ENCODE results near the gene F13B. TPM values are rescaled to one million over a fixed set of nuclear protein-coding genes. Genes with fewer than 3 reads are reported as not detected.
A peak's percentile ranks its signal among the peaks of the same experiment; 100 is the strongest.

Gene F13B
- total and polyA plus RNA-seq, 2 of the 4 experiments (the other 2 are of a cell fraction), result not detected

DNA sequence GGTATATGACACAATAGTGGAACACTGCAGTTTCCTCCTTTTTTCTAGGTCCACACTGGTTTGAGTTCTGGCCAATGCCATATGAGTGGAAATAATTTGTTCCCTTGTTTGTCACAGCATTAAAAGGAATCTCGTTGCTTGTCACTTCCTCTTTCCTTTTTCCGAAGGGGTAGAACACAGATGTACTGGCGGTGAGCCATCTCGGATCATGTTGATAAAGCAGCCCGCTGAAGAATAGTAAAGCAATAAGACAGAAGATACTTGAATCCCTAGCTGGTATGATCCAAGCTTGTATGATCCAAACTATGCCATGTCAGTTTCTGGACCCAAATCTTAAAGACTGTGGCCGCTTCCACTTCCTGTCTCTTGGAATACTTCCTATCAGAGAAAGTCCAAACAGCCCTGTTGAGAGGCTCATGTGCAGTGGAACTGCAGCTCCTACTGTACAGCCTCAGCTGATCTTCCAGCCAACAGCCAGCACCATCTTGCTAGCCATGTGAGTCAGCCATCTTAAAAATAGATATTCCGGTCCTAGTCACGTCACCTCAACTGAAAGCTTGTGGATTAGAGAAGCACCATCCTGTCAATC is 49.4 kb downstream of the F13B start:
- H2AK5ac ChIP-seq (ENCODE audit: low read depth, low read length), result no peak overlapping the region
- no peak overlapping the region for H4K8ac ChIP-seq (ENCODE audit: low read depth in 2 of 2, low read length in 2 of 2)
- H3K14ac ChIP-seq (replicated peaks; ENCODE audit: low read depth, low read length), result no peak overlapping the region
- 100% methylated on average over 3 of the region's 8 CpGs; no CpG with 5 or more reads in 1 of the 2 experiments for WGBS, 2 experiments (ENCODE audit: extremely low coverage in 2 of 2, insufficient read length in 1 of 2)
- ChIA-PET POLR2A (ENCODE audit: unreplicated experiment) (no interaction called here), CTCF (interaction anchor here (0.6 kb wide), 1 partner anchor 26 kb away, joined by 3 read pairs; no protein-coding TSS in a partner anchor)
- no peak overlapping the region for H2AK9ac ChIP-seq (replicated peaks; ENCODE audit: low read depth, low read length, poor library complexity)
- H4K91ac ChIP-seq (ENCODE audit: insufficient read depth, low read depth, low read length), result no peak overlapping the region
- no peak overlapping the region for H3K18ac ChIP-seq (ENCODE audit: low read depth, low read length)
- no peak overlapping the region for H2BK20ac ChIP-seq (ENCODE audit: low read depth, low read length)
- no peak overlapping the region for H3K4ac ChIP-seq (ENCODE audit: low read depth, low read length)
- no peaks in the 10 kb centered on the region for H3K9me3 ChIP-seq (ENCODE audit: control insufficient read depth, insufficient read depth, low read length)
- no peak for DNase-seq
- H3K27ac ChIP-seq (ENCODE audit: insufficient read depth, low read length), result no peak overlapping the region
- H4K5ac ChIP-seq (ENCODE audit: low read depth, low read length), result no peak overlapping the region
- peak overlapping the region; percentile 68 for H2AFZ ChIP-seq (replicated peaks; ENCODE audit: low read length, poor library complexity)
- no peaks in the 10 kb centered on the region for H3K36me3 ChIP-seq (ENCODE audit: control insufficient read depth, insufficient read depth, low read length)
- in situ Hi-C loops (cut with MboI; ENCODE audit: low sequenced_read_pairs) (no loop called here), intact Hi-C loops (cut with micrococcal nuclease) (no loop called here), dilution Hi-C loops (cut with HindIII; ENCODE audit: low sequenced_read_pairs, unreplicated experiment) (no loop called here)
- BruUV-seq (replicated peaks), result no TSS peak
- H3K79me1 ChIP-seq (ENCODE audit: low read depth in 1 of 2, low read length in 2 of 2), result no peaks in the 10 kb centered on the region
- H3K23ac ChIP-seq (ENCODE audit: low read depth, low read length), result no peak overlapping the region
- ATAC-seq (ENCODE audit: low read depth), result no peak
- no peaks in the 10 kb centered on the region for H3K9me1 ChIP-seq (ENCODE audit: insufficient read depth, low read length)
- no peak overlapping the region for H3K9ac ChIP-seq (ENCODE audit: low read depth, low read length)
- no peak overlapping the region for H2BK120ac ChIP-seq (ENCODE audit: low read depth, low read length)
- no peaks in the 10 kb centered on the region for H3K27me3 ChIP-seq (ENCODE audit: control insufficient read depth, insufficient read depth, low read length)
- no peak overlapping the region for H3K4me3 ChIP-seq (ENCODE audit: insufficient read depth, low read depth, low read length)
- no peak overlapping the region for H2BK5ac ChIP-seq (ENCODE audit: low read depth, low read length, poor library complexity, severe bottlenecking)
- no peaks in the 10 kb centered on the region for H3K4me1 ChIP-seq (ENCODE audit: control insufficient read depth, insufficient read depth, low read length)
- TF ChIP-seq POLR2A (IDR thresholded peaks at IDR 0.05; ENCODE audit: low read depth, low read length) (no peak), CHD1 (IDR thresholded peaks at IDR 0.05; ENCODE audit: low read depth, low read length) (no peak), MAZ (IDR thresholded peaks at IDR 0.05; ENCODE audit: borderline replicate concordance, low read depth, low read length) (no peak), MAFK (IDR thresholded peaks at IDR 0.05; ENCODE audit: low read depth, low read length) (no peak), NFE2L2 (IDR thresholded peaks at IDR 0.05; ENCODE audit: low read depth, low read length) (no peak), RAD21 (IDR thresholded peaks at IDR 0.05; ENCODE audit: low read length) (no peak), RFX5 (IDR thresholded peaks at IDR 0.05; ENCODE audit: low read depth, low read length) (no peak), SMC3 (IDR thresholded peaks at IDR 0.05; ENCODE audit: low read depth, low read length) (no peak), FOS (IDR thresholded peaks at IDR 0.05; ENCODE audit: low read depth, low read length) (no peak), CEBPB (IDR thresholded peaks at IDR 0.05; ENCODE audit: low read depth, low read length) (no peak), RCOR1 (IDR thresholded peaks at IDR 0.05; ENCODE audit: insufficient replicate concordance, low read length) (no peak), BHLHE40 (IDR thresholded peaks at IDR 0.05; ENCODE audit: low read depth, low read length) (no peak), MXI1 (IDR thresholded peaks at IDR 0.05; ENCODE audit: borderline replicate concordance, low read depth, low read length) (no peak)
- TF ChIP-seq, protein P1, sequence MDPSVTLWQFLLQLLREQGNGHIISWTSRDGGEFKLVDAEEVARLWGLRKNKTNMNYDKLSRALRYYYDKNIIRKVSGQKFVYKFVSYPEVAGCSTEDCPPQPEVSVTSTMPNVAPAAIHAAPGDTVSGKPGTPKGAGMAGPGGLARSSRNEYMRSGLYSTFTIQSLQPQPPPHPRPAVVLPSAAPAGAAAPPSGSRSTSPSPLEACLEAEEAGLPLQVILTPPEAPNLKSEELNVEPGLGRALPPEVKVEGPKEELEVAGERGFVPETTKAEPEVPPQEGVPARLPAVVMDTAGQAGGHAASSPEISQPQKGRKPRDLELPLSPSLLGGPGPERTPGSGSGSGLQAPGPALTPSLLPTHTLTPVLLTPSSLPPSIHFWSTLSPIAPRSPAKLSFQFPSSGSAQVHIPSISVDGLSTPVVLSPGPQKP (IDR thresholded peaks at IDR 0.05; ENCODE audit: borderline replicate concordance, low read depth, low read length), result no peak
- TF ChIP-seq, protein P2, sequence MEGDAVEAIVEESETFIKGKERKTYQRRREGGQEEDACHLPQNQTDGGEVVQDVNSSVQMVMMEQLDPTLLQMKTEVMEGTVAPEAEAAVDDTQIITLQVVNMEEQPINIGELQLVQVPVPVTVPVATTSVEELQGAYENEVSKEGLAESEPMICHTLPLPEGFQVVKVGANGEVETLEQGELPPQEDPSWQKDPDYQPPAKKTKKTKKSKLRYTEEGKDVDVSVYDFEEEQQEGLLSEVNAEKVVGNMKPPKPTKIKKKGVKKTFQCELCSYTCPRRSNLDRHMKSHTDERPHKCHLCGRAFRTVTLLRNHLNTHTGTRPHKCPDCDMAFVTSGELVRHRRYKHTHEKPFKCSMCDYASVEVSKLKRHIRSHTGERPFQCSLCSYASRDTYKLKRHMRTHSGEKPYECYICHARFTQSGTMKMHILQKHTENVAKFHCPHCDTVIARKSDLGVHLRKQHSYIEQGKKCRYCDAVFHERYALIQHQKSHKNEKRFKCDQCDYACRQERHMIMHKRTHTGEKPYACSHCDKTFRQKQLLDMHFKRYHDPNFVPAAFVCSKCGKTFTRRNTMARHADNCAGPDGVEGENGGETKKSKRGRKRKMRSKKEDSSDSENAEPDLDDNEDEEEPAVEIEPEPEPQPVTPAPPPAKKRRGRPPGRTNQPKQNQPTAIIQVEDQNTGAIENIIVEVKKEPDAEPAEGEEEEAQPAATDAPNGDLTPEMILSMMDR (conservative IDR thresholded peaks at IDR 0.05; ENCODE audit: low read depth, low read length), result no peak
- TF ChIP-seq, protein P3, sequence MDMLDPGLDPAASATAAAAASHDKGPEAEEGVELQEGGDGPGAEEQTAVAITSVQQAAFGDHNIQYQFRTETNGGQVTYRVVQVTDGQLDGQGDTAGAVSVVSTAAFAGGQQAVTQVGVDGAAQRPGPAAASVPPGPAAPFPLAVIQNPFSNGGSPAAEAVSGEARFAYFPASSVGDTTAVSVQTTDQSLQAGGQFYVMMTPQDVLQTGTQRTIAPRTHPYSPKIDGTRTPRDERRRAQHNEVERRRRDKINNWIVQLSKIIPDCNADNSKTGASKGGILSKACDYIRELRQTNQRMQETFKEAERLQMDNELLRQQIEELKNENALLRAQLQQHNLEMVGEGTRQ (IDR thresholded peaks at IDR 0.05; ENCODE audit: low read depth, low read length), result no peak
- H4K20me1 ChIP-seq (ENCODE audit: insufficient read depth, low read length), result no peaks in the 10 kb centered on the region
- no peak overlapping the region for H3K56ac ChIP-seq (ENCODE audit: extremely low read depth, insufficient read depth, low read length)
- H2BK15ac ChIP-seq (ENCODE audit: low read depth, low read length), result no peak overlapping the region
- H3K4me2 ChIP-seq (ENCODE audit: low read depth, low read length), result no peak overlapping the region
